ENCODE data around the gene ACAD10.

- TF ChIP-seq EZH2 (IDR thresholded peaks at IDR 0.05; ENCODE audit: insufficient read depth, poor library complexity, severe bottlenecking), result no peak
- no peak for TF ChIP-seq EZH2phosphoT487 (IDR thresholded peaks at IDR 0.05; ENCODE audit: insufficient read depth, low read depth)
These were observed 34.9 kb upstream of the ACAD10 start for GRCh38 chr12:111650912-111651311.

Measured in GM23248 (cell line).